Measurements from ENCODE around the gene COL9A3.

GRCh38 chr20:62832212-62832922 lies 15.5 kb downstream of the COL9A3 start:
- TF ChIP-seq CTCF (IDR thresholded peaks at IDR 0.05) (no peak), POLR2AphosphoS5 (IDR thresholded peaks at IDR 0.05; ENCODE audit: low read depth, low read length) (no peak), SIN3A (IDR thresholded peaks at IDR 0.05; ENCODE audit: borderline replicate concordance, insufficient read depth, low read depth, low read length) (no peak)
